Measurements from ENCODE around the gene CYP4F3. TPM values are rescaled to one million over a fixed set of nuclear protein-coding genes. Genes with fewer than 3 reads are reported as not detected.

The CYP4F3 gene
- total RNA-seq, 2 experiments from 2014 or later, result not detected

DNA sequence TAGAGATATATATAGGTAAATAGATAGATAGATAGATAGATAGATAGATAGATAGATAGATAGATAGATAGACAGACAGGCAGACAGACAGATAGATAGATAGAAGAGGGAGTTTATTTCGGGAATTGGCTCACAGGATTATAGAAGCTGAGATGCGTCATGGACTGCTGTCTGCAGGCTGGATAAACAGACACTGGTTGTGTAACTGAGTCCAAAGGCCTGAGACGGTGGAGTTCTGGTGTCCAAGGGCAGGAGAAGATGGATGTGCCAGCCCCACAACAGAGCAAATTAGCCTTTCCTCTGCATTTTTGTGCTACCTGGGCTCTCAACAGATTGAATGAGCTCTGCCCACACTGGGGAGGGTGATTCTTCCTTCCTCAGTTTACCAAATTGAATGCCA is 2.7 kb downstream of the CYP4F3 start:
- no peak for TF ChIP-seq CTCF (IDR thresholded peaks at IDR 0.05)
- Histone ChIP-seq H3K27me3 (ENCODE audit: control insufficient read depth in 1 of 2, insufficient read depth in 2 of 2, low read length in 2 of 2) (peaks cover 0 to 2% of the 10 kb centered on the region in 2 experiments), H3K4me1 (ENCODE audit: insufficient read depth, low read length) (peaks cover 4% of the 10 kb centered on the region), H3K9me3 (ENCODE audit: control insufficient read depth in 1 of 2, insufficient read depth in 1 of 2, low read length in 2 of 2) (peaks cover 0 to 5% of the 10 kb centered on the region in 2 experiments), H3K36me3 (ENCODE audit: insufficient read depth, low read length) (no peaks in the 10 kb centered on the region), H3K27ac (ENCODE audit: low read depth in 1 of 2, low read length in 2 of 2) (no peak overlapping the region), H3K4me3 (ENCODE audit: low read length) (no peak overlapping the region)
- no peak overlapping the region for H3K4me3 Mint-ChIP-seq
- no peaks in the 10 kb centered on the region for H3K36me3 Mint-ChIP-seq (ENCODE audit: low read depth)
- H3K27ac Mint-ChIP-seq, result no peak overlapping the region
- ATAC-seq (ENCODE audit: poor library complexity) (no peak), DNase-seq (no peak)
- intact Hi-C loops (cut with DNase I, micrococcal nuclease), result no loop called here
- no peaks in the 10 kb centered on the region for H3K9me3 Mint-ChIP-seq
- H3K27me3 Mint-ChIP-seq, result peaks cover 30% of the 10 kb centered on the region
- ChIA-PET POLR2A (no interaction called here), CTCF (no interaction called here)
- no peaks in the 10 kb centered on the region for H3K4me1 Mint-ChIP-seq (ENCODE audit: low read depth)

DNA sequence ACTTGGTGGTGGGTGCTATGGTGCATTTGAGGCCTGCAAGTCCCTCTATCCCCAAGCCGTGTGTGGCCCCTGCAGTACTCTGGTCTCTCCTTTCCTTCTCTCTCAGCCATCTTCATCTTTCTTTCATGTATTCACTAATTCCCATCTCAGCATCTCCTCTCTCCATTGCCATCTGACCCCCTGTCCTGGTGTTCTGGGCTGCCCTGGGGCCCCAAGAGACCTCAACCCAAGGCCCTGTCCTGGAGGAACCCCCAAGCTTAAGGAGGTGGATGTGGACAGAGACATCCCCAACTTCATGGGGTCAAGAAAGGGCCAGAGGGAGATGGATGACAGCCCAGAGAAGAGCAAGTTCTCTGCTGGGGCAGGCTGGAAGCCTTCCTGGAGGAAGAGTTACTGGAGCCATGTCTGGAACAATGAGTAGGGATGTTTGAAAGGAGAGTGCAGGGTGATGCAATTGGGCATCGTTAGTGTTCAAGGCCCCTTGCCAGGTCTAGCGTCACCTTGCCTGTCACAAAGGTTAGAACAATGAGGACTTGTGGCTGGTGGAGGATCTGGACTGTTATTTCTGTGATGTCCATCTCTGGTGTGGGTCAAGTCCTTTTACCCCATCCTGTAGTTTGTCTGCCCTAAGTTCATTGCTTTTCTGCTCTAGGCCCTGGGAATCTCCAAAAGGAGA is 3.5 kb downstream of the CYP4F3 start:
- no peak for ATAC-seq (ENCODE audit: poor library complexity)
- peaks cover 0 to 2% of the 10 kb centered on the region in 2 experiments for H3K27me3 ChIP-seq (ENCODE audit: control insufficient read depth in 1 of 2, insufficient read depth in 2 of 2, low read length in 2 of 2)
- ChIA-PET CTCF (no interaction called here), POLR2A (no interaction called here)
- Mint-ChIP-seq H3K4me1 (ENCODE audit: low read depth) (no peaks in the 10 kb centered on the region), H3K27me3 (peaks cover 29% of the 10 kb centered on the region), H3K36me3 (ENCODE audit: low read depth) (no peaks in the 10 kb centered on the region), H3K4me3 (no peak overlapping the region), H3K9me3 (no peaks in the 10 kb centered on the region), H3K27ac (no peak overlapping the region)
- no peak for DNase-seq
- H3K27ac ChIP-seq (ENCODE audit: low read depth in 1 of 2, low read length in 2 of 2), result no peak overlapping the region
- intact Hi-C loops (cut with DNase I, micrococcal nuclease), result no loop called here
- H3K4me1 ChIP-seq (ENCODE audit: insufficient read depth, low read length), result peaks cover 4% of the 10 kb centered on the region
- no peaks in the 10 kb centered on the region for H3K36me3 ChIP-seq (ENCODE audit: insufficient read depth, low read length)
- H3K9me3 ChIP-seq (ENCODE audit: control insufficient read depth in 1 of 2, insufficient read depth in 1 of 2, low read length in 2 of 2), result peaks cover 0 to 5% of the 10 kb centered on the region in 2 experiments
- TF ChIP-seq CTCF (IDR thresholded peaks at IDR 0.05), result no peak
- no peak overlapping the region for H3K4me3 ChIP-seq (ENCODE audit: low read length)

DNA sequence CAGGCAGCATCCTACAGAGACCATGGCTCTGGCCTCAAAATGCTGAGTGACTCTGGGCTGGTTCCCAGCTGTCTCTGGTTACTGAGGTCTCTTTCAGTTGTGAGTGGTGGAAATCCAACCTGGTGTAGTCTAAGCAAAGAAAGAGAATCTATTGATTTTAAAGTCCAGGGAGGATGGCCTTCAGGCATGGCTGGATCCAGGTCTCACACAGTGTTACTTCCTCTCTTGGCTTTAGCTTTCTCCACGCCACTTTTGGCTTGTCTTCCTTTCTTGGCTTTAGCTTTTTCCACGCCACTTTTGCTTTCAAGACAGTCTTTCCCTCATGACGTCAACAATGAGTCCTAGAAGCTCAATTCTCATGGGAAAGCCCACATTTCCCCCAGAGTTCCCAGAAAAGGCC is 4.1 kb downstream of the CYP4F3 start:
- ChIA-PET POLR2A (no interaction called here), CTCF (no interaction called here)
- Mint-ChIP-seq H3K27me3 (peaks cover 23% of the 10 kb centered on the region), H3K9me3 (no peaks in the 10 kb centered on the region), H3K4me1 (ENCODE audit: low read depth) (no peaks in the 10 kb centered on the region), H3K4me3 (no peak overlapping the region), H3K36me3 (ENCODE audit: low read depth) (no peaks in the 10 kb centered on the region), H3K27ac (no peak overlapping the region)
- Histone ChIP-seq H3K36me3 (ENCODE audit: insufficient read depth, low read length) (no peaks in the 10 kb centered on the region), H3K27ac (ENCODE audit: low read depth in 1 of 2, low read length in 2 of 2) (no peak overlapping the region), H3K27me3 (ENCODE audit: control insufficient read depth in 1 of 2, insufficient read depth in 2 of 2, low read length in 2 of 2) (peaks cover 0 to 2% of the 10 kb centered on the region in 2 experiments), H3K9me3 (ENCODE audit: control insufficient read depth in 1 of 2, insufficient read depth in 1 of 2, low read length in 2 of 2) (peaks cover 0 to 5% of the 10 kb centered on the region in 2 experiments), H3K4me1 (ENCODE audit: insufficient read depth, low read length) (peaks cover 4% of the 10 kb centered on the region), H3K4me3 (ENCODE audit: low read length) (no peak overlapping the region)
- no peak for DNase-seq
- TF ChIP-seq CTCF (IDR thresholded peaks at IDR 0.05), result no peak
- ATAC-seq (ENCODE audit: poor library complexity), result no peak
- intact Hi-C loops (cut with DNase I, micrococcal nuclease), result no loop called here
